GM23338 (cell line): ENCODE results near the gene APOH. TPM values are rescaled to one million over a fixed set of nuclear protein-coding genes. Genes with fewer than 3 reads are reported as not detected.

ENCODE experiments used
- ATAC-seq: fragments of 200-7000 bp; cut with Tn5 transposase; 3 replicates; pipeline ENCODE4 v1.9.1; 2020
- DNase-seq: peaks from one replicate; pipeline ENCODE4 v3.0.0-alpha.2; 2015; ENCODE audit warnings: low spot score
- H2AFZ ChIP-seq: fragments of 200-600 bp; sonication (generic); 2 replicates; pipeline ENCODE4 v1.8.0; 2016; ENCODE audit warnings: antibody characterized with exemption, mild to moderate bottlenecking, moderate library complexity
- H3F3A ChIP-seq: fragments of 200-600 bp; sonication (generic); replicated peaks from 2 replicates; pipeline ENCODE4 v1.8.0; 2017; ENCODE audit warnings: antibody characterized with exemption, mixed run types, low read depth
- H3K27ac ChIP-seq: fragments of 200-600 bp; sonication (generic); 2 replicates; pipeline ENCODE4 v1.6.1; 2016; ENCODE audit warnings: low read depth
- H3K27me3 ChIP-seq: fragments of 200-600 bp; sonication (generic); 2 replicates; pipeline ENCODE4 v1.8.0; 2016; ENCODE audit warnings: mild to moderate bottlenecking, mixed run types, moderate library complexity; ENCODE audit not compliant: insufficient read depth
- H3K36me3 ChIP-seq: fragments of 200-600 bp; sonication (generic); 2 replicates; pipeline ENCODE4 v1.8.0; 2016; ENCODE audit warnings: mild to moderate bottlenecking; ENCODE audit not compliant: insufficient read depth
- H3K4me1 ChIP-seq: fragments of 200-600 bp; sonication (generic); 2 replicates; pipeline ENCODE4 v1.8.0; 2016; ENCODE audit warnings: mild to moderate bottlenecking, moderate library complexity; ENCODE audit not compliant: insufficient read depth
- H3K4me2 ChIP-seq: fragments of 200-600 bp; sonication (generic); 2 replicates; pipeline ENCODE4 v1.7.1; 2017; ENCODE audit warnings: mixed run types
- H3K4me3 ChIP-seq: fragments of 200-600 bp; sonication (generic); 2 replicates; pipeline ENCODE4 v1.6.1; 2016; ENCODE audit warnings: mixed run types
- H3K79me2 ChIP-seq: fragments of 200-600 bp; sonication (generic); replicated peaks from 2 replicates; pipeline ENCODE4 v1.8.0; 2017; ENCODE audit warnings: mild to moderate bottlenecking; ENCODE audit not compliant: insufficient read depth
- H3K9me2 ChIP-seq: fragments of 200-600 bp; sonication (generic); 2 replicates; pipeline ENCODE4 v1.8.0; 2017; ENCODE audit not compliant: insufficient read depth
- H4K20me1 ChIP-seq: fragments of 200-600 bp; sonication (generic); replicated peaks from 2 replicates; pipeline ENCODE4 v1.8.0; 2017; ENCODE audit warnings: mild to moderate bottlenecking; ENCODE audit not compliant: insufficient read depth
- H3K27ac Mint-ChIP-seq: 2 replicates; pipeline ENCODE4 v1.8.0; 2020; ENCODE audit warnings: inconsistent platforms, mild to moderate bottlenecking, moderate library complexity, mixed read lengths
- H3K27me3 Mint-ChIP-seq: 3 replicates; pipeline ENCODE4 v1.8.0; 2022; ENCODE audit warnings: low read depth, mild to moderate bottlenecking, moderate library complexity, mixed read lengths, inconsistent platforms; ENCODE audit not compliant: insufficient read depth, poor library complexity
- H3K36me3 Mint-ChIP-seq: 3 replicates; pipeline ENCODE4 v1.8.0; 2021; ENCODE audit warnings: low read depth, mild to moderate bottlenecking, inconsistent platforms, moderate library complexity, mixed read lengths
- H3K4me1 Mint-ChIP-seq: 3 replicates; pipeline ENCODE4 v1.8.0; 2020; ENCODE audit warnings: mild to moderate bottlenecking, inconsistent platforms, mixed read lengths
- H3K4me3 Mint-ChIP-seq: 3 replicates; pipeline ENCODE4 v1.8.0; 2021; ENCODE audit warnings: moderate library complexity, mild to moderate bottlenecking, inconsistent platforms, mixed read lengths
- H3K9me3 Mint-ChIP-seq: 3 replicates; pipeline ENCODE4 v1.8.0; 2020; ENCODE audit warnings: moderate library complexity, mild to moderate bottlenecking, inconsistent platforms, mixed read lengths
- CREB1 ChIP-seq: fragments of 250-450 bp; sonication (Bioruptor Pico); IDR thresholded peaks from 2 replicates; pipeline ENCODE4 v1.5.0; 2020; ENCODE audit warnings: low read depth, mild to moderate bottlenecking, moderate library complexity
- EZH2 ChIP-seq: fragments of 200-600 bp; sonication (generic); IDR thresholded peaks from one replicate; pipeline ENCODE4 v1.8.0; 2017; ENCODE audit warnings: antibody characterized with exemption, mild to moderate bottlenecking, low read depth; ENCODE audit not compliant: unreplicated experiment
- JUNB ChIP-seq: IDR thresholded peaks from one replicate; pipeline ENCODE4 v1.6.1; 2016; ENCODE audit warnings: antibody characterized with exemption; ENCODE audit not compliant: unreplicated experiment
- polyA plus RNA-seq: library from polyadenylated mRNA; unstranded; fragments of >200 nt; fragmentation: Nextera tagmentation; extraction: Ambion mirVana; gene quantifications from 2 replicates; pipeline ENCODE4 v1.2.1, GENCODE V29; 2016
- total RNA-seq: library from RNA; depleted of rRNA; stranded (reverse); fragments of >200 nt; shearing (Covaris generic); gene quantifications from 2 replicates; pipeline ENCODE4 v1.2.3, GENCODE V29; 2014
- TF ChIP-seq, protein P1 (sequence below): IDR thresholded peaks from 2 replicates; pipeline ENCODE4 v1.6.1; 2016; ENCODE audit warnings: antibody characterized with exemption
- TF ChIP-seq, protein P2 (sequence below): IDR thresholded peaks from one replicate; pipeline ENCODE4 v1.6.1; 2018; ENCODE audit warnings: antibody characterized with exemption; ENCODE audit not compliant: unreplicated experiment
- TF ChIP-seq, protein P3 (sequence below), 2 experiments: fragments of 200-600 bp in 1 of 2; sonication (generic) in 1 of 2; conservative IDR thresholded peaks; 2 replicates each; pipeline versions ENCODE4 v1.5.1 to v1.6.1; 2016 to 2017; ENCODE audit warnings: antibody characterized with exemption in 2 of 2, low read depth in 2 of 2, mild to moderate bottlenecking in 2 of 2, moderate library complexity in 1 of 2

Gene APOH
- total and polyA plus RNA-seq, 2 experiments from 2014 or later, result not detected

DNA sequence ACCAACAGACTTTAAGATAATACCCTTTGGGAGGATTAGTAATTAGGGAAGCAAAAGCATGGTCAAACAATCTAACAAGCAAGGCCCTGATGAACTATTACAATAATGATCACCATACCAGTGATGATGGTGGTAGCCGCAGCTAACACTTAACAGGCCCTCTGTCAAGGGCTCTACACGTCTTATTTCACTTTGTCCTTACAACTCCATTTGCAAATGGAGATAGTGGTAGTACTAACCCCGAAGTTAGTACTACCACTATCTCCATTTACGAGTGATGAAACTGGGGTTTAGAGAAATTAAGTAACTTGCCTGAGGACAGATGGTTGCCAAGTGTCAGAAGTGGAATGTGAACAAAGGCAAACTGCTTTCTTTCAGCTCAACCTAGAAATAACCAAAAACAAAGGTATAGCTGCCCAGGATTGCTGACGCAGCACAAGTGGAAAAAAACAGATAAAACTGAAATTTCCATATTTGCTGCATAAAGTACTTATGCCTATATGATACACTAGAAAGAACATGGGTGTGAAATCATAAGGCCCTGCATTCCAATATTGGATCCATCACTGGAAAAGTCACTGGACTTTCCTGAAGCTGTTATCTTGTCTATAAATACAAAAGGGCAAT is 61.9 kb downstream of the APOH start:
- no peaks in the 10 kb centered on the region for H3K36me3 Mint-ChIP-seq
- no peak overlapping the region for H3K4me2 ChIP-seq
- H3K4me1 ChIP-seq, result no peaks in the 10 kb centered on the region
- H3K79me2 ChIP-seq, result no peaks in the 10 kb centered on the region
- H3K4me3 Mint-ChIP-seq, result no peak overlapping the region
- H3K4me1 Mint-ChIP-seq, result no peaks in the 10 kb centered on the region
- no peak overlapping the region for H3K4me3 ChIP-seq
- no peak overlapping the region for H2AFZ ChIP-seq
- no peaks in the 10 kb centered on the region for H3K9me2 ChIP-seq
- no peaks in the 10 kb centered on the region for H3K36me3 ChIP-seq
- no peaks in the 10 kb centered on the region for H3F3A ChIP-seq
- no peak for ATAC-seq
- H3K27ac ChIP-seq, result no peak overlapping the region
- no peaks in the 10 kb centered on the region for H3K27me3 Mint-ChIP-seq
- H3K27me3 ChIP-seq, result no peaks in the 10 kb centered on the region
- no peaks in the 10 kb centered on the region for H3K9me3 Mint-ChIP-seq
- no peaks in the 10 kb centered on the region for H4K20me1 ChIP-seq
- no peak for DNase-seq
- no peak overlapping the region for H3K27ac Mint-ChIP-seq
- TF ChIP-seq, protein P1, sequence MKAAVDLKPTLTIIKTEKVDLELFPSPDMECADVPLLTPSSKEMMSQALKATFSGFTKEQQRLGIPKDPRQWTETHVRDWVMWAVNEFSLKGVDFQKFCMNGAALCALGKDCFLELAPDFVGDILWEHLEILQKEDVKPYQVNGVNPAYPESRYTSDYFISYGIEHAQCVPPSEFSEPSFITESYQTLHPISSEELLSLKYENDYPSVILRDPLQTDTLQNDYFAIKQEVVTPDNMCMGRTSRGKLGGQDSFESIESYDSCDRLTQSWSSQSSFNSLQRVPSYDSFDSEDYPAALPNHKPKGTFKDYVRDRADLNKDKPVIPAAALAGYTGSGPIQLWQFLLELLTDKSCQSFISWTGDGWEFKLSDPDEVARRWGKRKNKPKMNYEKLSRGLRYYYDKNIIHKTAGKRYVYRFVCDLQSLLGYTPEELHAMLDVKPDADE, result no peak
- TF ChIP-seq, protein P2, sequence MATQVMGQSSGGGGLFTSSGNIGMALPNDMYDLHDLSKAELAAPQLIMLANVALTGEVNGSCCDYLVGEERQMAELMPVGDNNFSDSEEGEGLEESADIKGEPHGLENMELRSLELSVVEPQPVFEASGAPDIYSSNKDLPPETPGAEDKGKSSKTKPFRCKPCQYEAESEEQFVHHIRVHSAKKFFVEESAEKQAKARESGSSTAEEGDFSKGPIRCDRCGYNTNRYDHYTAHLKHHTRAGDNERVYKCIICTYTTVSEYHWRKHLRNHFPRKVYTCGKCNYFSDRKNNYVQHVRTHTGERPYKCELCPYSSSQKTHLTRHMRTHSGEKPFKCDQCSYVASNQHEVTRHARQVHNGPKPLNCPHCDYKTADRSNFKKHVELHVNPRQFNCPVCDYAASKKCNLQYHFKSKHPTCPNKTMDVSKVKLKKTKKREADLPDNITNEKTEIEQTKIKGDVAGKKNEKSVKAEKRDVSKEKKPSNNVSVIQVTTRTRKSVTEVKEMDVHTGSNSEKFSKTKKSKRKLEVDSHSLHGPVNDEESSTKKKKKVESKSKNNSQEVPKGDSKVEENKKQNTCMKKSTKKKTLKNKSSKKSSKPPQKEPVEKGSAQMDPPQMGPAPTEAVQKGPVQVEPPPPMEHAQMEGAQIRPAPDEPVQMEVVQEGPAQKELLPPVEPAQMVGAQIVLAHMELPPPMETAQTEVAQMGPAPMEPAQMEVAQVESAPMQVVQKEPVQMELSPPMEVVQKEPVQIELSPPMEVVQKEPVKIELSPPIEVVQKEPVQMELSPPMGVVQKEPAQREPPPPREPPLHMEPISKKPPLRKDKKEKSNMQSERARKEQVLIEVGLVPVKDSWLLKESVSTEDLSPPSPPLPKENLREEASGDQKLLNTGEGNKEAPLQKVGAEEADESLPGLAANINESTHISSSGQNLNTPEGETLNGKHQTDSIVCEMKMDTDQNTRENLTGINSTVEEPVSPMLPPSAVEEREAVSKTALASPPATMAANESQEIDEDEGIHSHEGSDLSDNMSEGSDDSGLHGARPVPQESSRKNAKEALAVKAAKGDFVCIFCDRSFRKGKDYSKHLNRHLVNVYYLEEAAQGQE, result no peak
- TF ChIP-seq, protein P3, sequence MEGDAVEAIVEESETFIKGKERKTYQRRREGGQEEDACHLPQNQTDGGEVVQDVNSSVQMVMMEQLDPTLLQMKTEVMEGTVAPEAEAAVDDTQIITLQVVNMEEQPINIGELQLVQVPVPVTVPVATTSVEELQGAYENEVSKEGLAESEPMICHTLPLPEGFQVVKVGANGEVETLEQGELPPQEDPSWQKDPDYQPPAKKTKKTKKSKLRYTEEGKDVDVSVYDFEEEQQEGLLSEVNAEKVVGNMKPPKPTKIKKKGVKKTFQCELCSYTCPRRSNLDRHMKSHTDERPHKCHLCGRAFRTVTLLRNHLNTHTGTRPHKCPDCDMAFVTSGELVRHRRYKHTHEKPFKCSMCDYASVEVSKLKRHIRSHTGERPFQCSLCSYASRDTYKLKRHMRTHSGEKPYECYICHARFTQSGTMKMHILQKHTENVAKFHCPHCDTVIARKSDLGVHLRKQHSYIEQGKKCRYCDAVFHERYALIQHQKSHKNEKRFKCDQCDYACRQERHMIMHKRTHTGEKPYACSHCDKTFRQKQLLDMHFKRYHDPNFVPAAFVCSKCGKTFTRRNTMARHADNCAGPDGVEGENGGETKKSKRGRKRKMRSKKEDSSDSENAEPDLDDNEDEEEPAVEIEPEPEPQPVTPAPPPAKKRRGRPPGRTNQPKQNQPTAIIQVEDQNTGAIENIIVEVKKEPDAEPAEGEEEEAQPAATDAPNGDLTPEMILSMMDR (conservative IDR thresholded peaks at IDR 0.05; ENCODE audit: low read depth in 2 of 2), result no peak
- TF ChIP-seq JUNB (no peak), CREB1 (CRISPR knock-in tag) (no peak), EZH2 (no peak)

DNA sequence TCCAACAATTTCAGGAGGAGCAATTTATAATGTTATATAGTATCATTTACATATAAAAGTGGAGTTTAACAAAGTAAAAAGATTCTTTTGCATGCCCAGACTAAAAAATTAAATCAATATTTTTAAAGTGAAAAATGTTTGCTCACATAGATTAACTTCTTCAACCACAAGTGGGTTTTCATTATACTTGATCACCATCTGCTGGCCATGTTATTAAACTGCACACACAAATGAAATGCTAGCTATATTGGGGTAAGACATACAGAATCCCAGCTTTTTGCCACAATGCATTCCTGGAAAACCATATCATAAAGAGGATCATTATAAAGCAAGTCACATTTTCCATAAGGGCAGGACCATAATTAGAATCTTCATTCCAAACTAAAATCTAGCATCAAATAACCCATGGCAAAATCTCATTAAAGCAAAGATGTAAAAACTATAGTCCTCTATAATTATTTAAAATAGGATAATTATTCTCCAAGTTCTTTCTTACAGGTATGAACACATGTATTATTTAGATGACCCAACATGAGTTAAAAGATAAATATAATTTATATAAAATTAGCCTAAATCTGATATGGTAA is 63.6 kb downstream of the APOH start:
- Mint-ChIP-seq H3K4me3 (no peak overlapping the region), H3K9me3 (no peaks in the 10 kb centered on the region), H3K4me1 (no peaks in the 10 kb centered on the region), H3K27ac (no peak overlapping the region), H3K27me3 (peaks cover 2% of the 10 kb centered on the region), H3K36me3 (no peaks in the 10 kb centered on the region)
- Histone ChIP-seq H3K27me3 (no peaks in the 10 kb centered on the region), H3F3A (no peaks in the 10 kb centered on the region), H3K36me3 (no peaks in the 10 kb centered on the region), H3K4me1 (no peaks in the 10 kb centered on the region), H3K4me3 (no peak overlapping the region), H3K79me2 (no peaks in the 10 kb centered on the region), H3K27ac (no peak overlapping the region), H2AFZ (no peak overlapping the region), H3K4me2 (no peak overlapping the region), H3K9me2 (no peaks in the 10 kb centered on the region), H4K20me1 (no peaks in the 10 kb centered on the region)
- DNase-seq, result peak; percentile 64
- TF ChIP-seq, protein P3 (conservative IDR thresholded peaks at IDR 0.05; ENCODE audit: low read depth in 2 of 2), result peak; percentile 73 to 81
- TF ChIP-seq EZH2, result no peak
- ATAC-seq, result no peak
